ENCODE measurements around the gene LRGUK. TPM values are rescaled to one million over a fixed set of nuclear protein-coding genes. Genes with fewer than 3 reads are reported as not detected.

LRGUK gene
- total RNA-seq, 1 experiment from 2014 or later: 0.49 TPM

GRCh38 chr7:134203186-134203889, 76.2 kb downstream of the LRGUK start:
- H2AFZ ChIP-seq (ENCODE audit: low read depth, low read length, poor library complexity, severe bottlenecking): no peak overlapping the region
- no peak overlapping the region for H3K9ac ChIP-seq (ENCODE audit: low read length)
- H3K79me2 ChIP-seq (ENCODE audit: insufficient read depth, low read length): no peaks in the 10 kb centered on the region
- H3K4me3 ChIP-seq (replicated peaks in 1 of 2; ENCODE audit: low read depth in 1 of 2, low read length in 2 of 2): no peak overlapping the region
- no TSS peak for BruUV-seq (replicated peaks)
- intact Hi-C loops (cut with micrococcal nuclease): no loop called here
- no peak overlapping the region for H3K4me2 ChIP-seq (ENCODE audit: low read length)
- POLR2A ChIA-PET: no interaction called here
- H3K27ac ChIP-seq (ENCODE audit: low read depth, low read length): no peak overlapping the region
- no peaks in the 10 kb centered on the region for H3K9me2 ChIP-seq (ENCODE audit: insufficient read depth)
- no peaks in the 10 kb centered on the region for H3K4me1 ChIP-seq (ENCODE audit: control insufficient read depth in 1 of 2, insufficient read depth in 2 of 2, low read length in 2 of 2)
- RAD21 ChIA-PET (ENCODE audit: low non-redundant PET in 1 of 2, low total read pairs in 2 of 2, uncharacterized antibody in 2 of 2, unreplicated experiment in 2 of 2): no interaction called here
- DNase-seq (ENCODE audit: low read depth, low spot score) (no peak), ATAC-seq (no peak)
- H4K20me1 ChIP-seq (ENCODE audit: insufficient read depth): no peaks in the 10 kb centered on the region
- no peaks in the 10 kb centered on the region for H3K9me3 ChIP-seq (ENCODE audit: control insufficient read depth in 1 of 2, insufficient read depth in 1 of 2, low read depth in 1 of 2, low read length in 2 of 2)
- TF ChIP-seq SRF (IDR thresholded peaks at IDR 0.05; ENCODE audit: low read depth) (no peak), ATF3 (IDR thresholded peaks at IDR 0.05) (no peak), ELF1 (IDR thresholded peaks at IDR 0.05; ENCODE audit: borderline replicate concordance, low read depth) (no peak), RAD21 (IDR thresholded peaks at IDR 0.05; ENCODE audit: low read depth) (no peak)
- CTCF ChIA-PET: no interaction called here
- H3K27me3 ChIP-seq (ENCODE audit: insufficient read depth, low read length): no peaks in the 10 kb centered on the region
- no peaks in the 10 kb centered on the region for H3K36me3 ChIP-seq (ENCODE audit: control insufficient read depth in 1 of 2, insufficient read depth in 2 of 2, low read length in 2 of 2)

- POLR2A ChIA-PET: no interaction called here
- CTCF ChIA-PET: no interaction called here
- TF ChIP-seq REST (IDR thresholded peaks at IDR 0.05; ENCODE audit: low read depth): no peak
- no peak for TF ChIP-seq ZBTB33 (IDR thresholded peaks at IDR 0.05; ENCODE audit: extremely low read depth, insufficient replicate concordance, low read length)
- no peak for TF ChIP-seq POLR2AphosphoS5 (IDR thresholded peaks at IDR 0.05; ENCODE audit: low read depth, low read length)
- TF ChIP-seq SIN3A (IDR thresholded peaks at IDR 0.05; ENCODE audit: low read depth): no peak
- no peak for TF ChIP-seq TCF7L2 (IDR thresholded peaks at IDR 0.05; ENCODE audit: borderline replicate concordance, extremely low read depth, insufficient read depth, insufficient read length)
- no peak for TF ChIP-seq ZFX (IDR thresholded peaks at IDR 0.05)
- no peak for TF ChIP-seq EZH2phosphoT487 (IDR thresholded peaks at IDR 0.05; ENCODE audit: borderline replicate concordance)
- no peak for TF ChIP-seq SP1 (IDR thresholded peaks at IDR 0.05; ENCODE audit: low read depth)
- no peak for TF ChIP-seq CBX3 (IDR thresholded peaks at IDR 0.05; ENCODE audit: low read depth)
- TF ChIP-seq RAD21 (IDR thresholded peaks at IDR 0.05; ENCODE audit: low read depth): no peak
- TF ChIP-seq ZNF274 (IDR thresholded peaks at IDR 0.05; ENCODE audit: low read depth, low read length): no peak
Measured at GRCh38 chr7:134209322-134210015, 82.3 kb downstream of the LRGUK start.

More at GRCh38 chr7:134209322-134210015, 82.3 kb downstream of the LRGUK start:
- no peaks in the 10 kb centered on the region for H3K9me2 ChIP-seq (ENCODE audit: insufficient read depth)
- no peak for DNase-seq (ENCODE audit: low read depth, low spot score)
- no peaks in the 10 kb centered on the region for H3K9me3 ChIP-seq (ENCODE audit: control insufficient read depth in 1 of 2, insufficient read depth in 1 of 2, low read depth in 1 of 2, low read length in 2 of 2)
- no peak overlapping the region for H3K4me2 ChIP-seq (ENCODE audit: low read length)
- no peak for ATAC-seq
- H3K36me3 ChIP-seq (ENCODE audit: control insufficient read depth in 1 of 2, insufficient read depth in 2 of 2, low read length in 2 of 2): no peaks in the 10 kb centered on the region
- no peak overlapping the region for H3K27ac ChIP-seq (ENCODE audit: low read depth, low read length)
- no peak overlapping the region for H3K9ac ChIP-seq (ENCODE audit: low read length)
- H2AFZ ChIP-seq (ENCODE audit: low read depth, low read length, poor library complexity, severe bottlenecking): no peak overlapping the region
- no peaks in the 10 kb centered on the region for H3K4me1 ChIP-seq (ENCODE audit: control insufficient read depth in 1 of 2, insufficient read depth in 2 of 2, low read length in 2 of 2)
- RAD21 ChIA-PET (ENCODE audit: low non-redundant PET in 1 of 2, low total read pairs in 2 of 2, uncharacterized antibody in 2 of 2, unreplicated experiment in 2 of 2): no interaction called here
- no peaks in the 10 kb centered on the region for H4K20me1 ChIP-seq (ENCODE audit: insufficient read depth)
- no TSS peak for BruUV-seq (replicated peaks)
- no peak overlapping the region for H3K4me3 ChIP-seq (replicated peaks in 1 of 2; ENCODE audit: low read depth in 1 of 2, low read length in 2 of 2)
- H3K27me3 ChIP-seq (ENCODE audit: insufficient read depth, low read length): no peaks in the 10 kb centered on the region
- intact Hi-C loops (cut with micrococcal nuclease): no loop called here
- H3K79me2 ChIP-seq (ENCODE audit: insufficient read depth, low read length): no peaks in the 10 kb centered on the region

Data from HCT116 (cell line).